Calu3 (cell line): Measurements from ENCODE around the gene CERS3. TPM values are rescaled to one million over a fixed set of nuclear protein-coding genes. Genes with fewer than 3 reads are reported as not detected.

Source experiments
- BruUV-seq: library from RNA; stranded (reverse); fragments of 400-500 nt; replicated peaks from 2 replicates; lab custom pipeline; 2021; lab: Mats Ljungman, UMichigan
- CTCF ChIA-PET: fragments of 300-600 bp; sonication (Branson Sonifier 250); formaldehyde crosslinking; loops from one replicate; lab custom pipeline; 2022; ENCODE audit warnings: antibody characterized with exemption; lab: Charles Lee
- DNase-seq: peaks from one replicate; pipeline ENCODE4 v3.0.0; 2022
- H3K27ac Mint-ChIP-seq: one replicate; pipeline ENCODE4 v1.8.0; 2022; ENCODE audit warnings: mixed read lengths; ENCODE audit not compliant: unreplicated experiment
- H3K27me3 Mint-ChIP-seq: one replicate; pipeline ENCODE4 v1.8.0; 2022; ENCODE audit warnings: mixed read lengths; ENCODE audit not compliant: unreplicated experiment
- H3K36me3 Mint-ChIP-seq: one replicate; pipeline ENCODE4 v1.8.0; 2022; ENCODE audit warnings: mild to moderate bottlenecking, moderate library complexity, mixed read lengths; ENCODE audit not compliant: insufficient read depth, unreplicated experiment
- H3K4me1 Mint-ChIP-seq: one replicate; pipeline ENCODE4 v1.8.0; 2022; ENCODE audit warnings: mild to moderate bottlenecking, low read depth, mixed read lengths; ENCODE audit not compliant: unreplicated experiment
- H3K4me3 Mint-ChIP-seq: one replicate; pipeline ENCODE4 v1.8.0; 2022; ENCODE audit warnings: mild to moderate bottlenecking, low read depth, moderate library complexity, mixed read lengths; ENCODE audit not compliant: unreplicated experiment
- H3K9me3 Mint-ChIP-seq: one replicate; pipeline ENCODE4 v1.8.0; 2022; ENCODE audit warnings: low read depth, mixed read lengths; ENCODE audit not compliant: unreplicated experiment
- CTCF ChIP-seq: fragments of 200-600 bp; IDR thresholded peaks from one replicate; pipeline ENCODE4 v1.8.0; 2022; ENCODE audit warnings: antibody characterized with exemption; ENCODE audit not compliant: unreplicated experiment
- intact Hi-C: fragments of 100-400 bp; cut with micrococcal nuclease; formaldehyde crosslinking; loops from one replicate; pipeline ENCODE4 v1.10.0; 2022; ENCODE audit not compliant: unreplicated experiment
- total RNA-seq: library from RNA; stranded (reverse); gene quantifications from 2 replicates; pipeline ENCODE4 v1.2.3, GENCODE V29; 2022

CERS3 gene
- total RNA-seq, 1 experiment from 2014 or later, result 0.61 TPM

- no peak for DNase-seq
- no peaks in the 10 kb centered on the region for H3K27me3 Mint-ChIP-seq
- no peaks in the 10 kb centered on the region for H3K36me3 Mint-ChIP-seq
- CTCF ChIA-PET, result interaction anchor here (0.7 to 1.0 kb wide), 2 partner anchors 88 to 139 kb away, joined by 4 read pairs; no protein-coding TSS in a partner anchor
- BruUV-seq, result no TSS peak
- no peak overlapping the region for H3K4me3 Mint-ChIP-seq
- intact Hi-C loops, result no loop called here
- no peak for TF ChIP-seq CTCF
- H3K27ac Mint-ChIP-seq, result no peak overlapping the region
- no peaks in the 10 kb centered on the region for H3K9me3 Mint-ChIP-seq
- H3K4me1 Mint-ChIP-seq, result no peaks in the 10 kb centered on the region
These were observed 95.4 kb downstream of the CERS3 start for GRCh38 chr15:100433304-100433703.

- DNase-seq, result no peak
- Mint-ChIP-seq H3K4me3 (no peak overlapping the region), H3K9me3 (no peaks in the 10 kb centered on the region), H3K4me1 (no peaks in the 10 kb centered on the region), H3K36me3 (no peaks in the 10 kb centered on the region), H3K27ac (no peak overlapping the region), H3K27me3 (no peaks in the 10 kb centered on the region)
- TF ChIP-seq CTCF, result no peak
- BruUV-seq, result no TSS peak
- CTCF ChIA-PET, result interaction anchor here (0.7 kb wide), 1 partner anchor 33 kb away, joined by 3 read pairs; no protein-coding TSS in a partner anchor
- intact Hi-C loops, result no loop called here
These were observed 98.3 kb downstream of the CERS3 start for GRCh38 chr15:100430411-100430810.

GRCh38 chr15:100429116-100429728, 99.5 kb downstream of the CERS3 start:
- no peak for TF ChIP-seq CTCF
- no peak for DNase-seq
- intact Hi-C loops, result no loop called here
- no peaks in the 10 kb centered on the region for H3K36me3 Mint-ChIP-seq
- no peak overlapping the region for H3K4me3 Mint-ChIP-seq
- CTCF ChIA-PET, result no interaction called here
- BruUV-seq, result no TSS peak
- H3K9me3 Mint-ChIP-seq, result peaks cover 4% of the 10 kb centered on the region
- no peaks in the 10 kb centered on the region for H3K4me1 Mint-ChIP-seq
- H3K27ac Mint-ChIP-seq, result no peak overlapping the region
- H3K27me3 Mint-ChIP-seq, result no peaks in the 10 kb centered on the region

GRCh38 chr15:100426937-100427336, 101.8 kb downstream of the CERS3 start:
- Mint-ChIP-seq H3K4me3 (no peak overlapping the region), H3K9me3 (peaks cover 4% of the 10 kb centered on the region), H3K27ac (no peak overlapping the region), H3K36me3 (no peaks in the 10 kb centered on the region), H3K27me3 (no peaks in the 10 kb centered on the region), H3K4me1 (no peaks in the 10 kb centered on the region)
- no peak for TF ChIP-seq CTCF
- CTCF ChIA-PET, result no interaction called here
- no peak for DNase-seq
- BruUV-seq, result no TSS peak
- intact Hi-C loops, result no loop called here
